ENCODE measurements around the gene TMEM14C. TPM values are rescaled to one million over a fixed set of nuclear protein-coding genes. Genes with fewer than 3 reads are reported as not detected.
A peak's percentile ranks its signal among the peaks of the same experiment; 100 is the strongest.

Gene TMEM14C
- total and polyA plus RNA-seq, 12 donors = 105 to 312 (median 162) TPM

GRCh38 chr6:10769419-10769818 lies 46.5 kb downstream of the TMEM14C start:
- Histone ChIP-seq H3K27ac (no peak overlapping the region), H3K9me3 (replicated peaks in 1 of 3) (no peaks in the 10 kb centered on the region), H3K4me3 (no peak overlapping the region), H3K36me3 (replicated peaks in 1 of 2) (peaks cover 0 to 11% of the 10 kb centered on the region in 2 donors), H3K4me1 (replicated peaks in 1 of 2) (no peaks in the 10 kb centered on the region), H3K27me3 (no peaks in the 10 kb centered on the region)
- no peak for TF ChIP-seq CTCF (IDR thresholded peaks at IDR 0.05)
- no peak for TF ChIP-seq POLR2A (IDR thresholded peaks at IDR 0.05)
- WGBS, 4 donors = 91 to 97% (median 95%) methylated on average over 3 of the region's 3 CpGs
- intact Hi-C loops (cut with DNase I) = no loop called here
- DNase-seq = peak in 1 of 7 donors; percentile 7

GRCh38 chr6:10771371-10771894 lies 48.6 kb downstream of the TMEM14C start:
- Histone ChIP-seq H3K9me3 (replicated peaks in 1 of 3) (no peaks in the 10 kb centered on the region), H3K27ac (no peak overlapping the region), H3K4me1 (replicated peaks in 1 of 2) (no peaks in the 10 kb centered on the region), H3K36me3 (replicated peaks in 1 of 2) (peaks cover 0 to 11% of the 10 kb centered on the region in 2 donors), H3K4me3 (no peak overlapping the region), H3K27me3 (no peaks in the 10 kb centered on the region)
- intact Hi-C loops (cut with DNase I) = no loop called here
- DNase-seq = peak in 1 of 7 donors; percentile 36
- 81 to 93% (median 85%) methylated on average over 12 of the region's 12 CpGs for WGBS, 4 donors
- TF ChIP-seq POLR2A (IDR thresholded peaks at IDR 0.05) (no peak), CTCF (IDR thresholded peaks at IDR 0.05) (no peak)

- intact Hi-C loops (cut with DNase I) = no loop called here
- no peak for DNase-seq
- no peak overlapping the region for H3K27ac ChIP-seq
- TF ChIP-seq POLR2A (IDR thresholded peaks at IDR 0.05) = no peak
- TF ChIP-seq CTCF (IDR thresholded peaks at IDR 0.05) = no peak
- no peaks in the 10 kb centered on the region for H3K36me3 ChIP-seq (replicated peaks in 1 of 2)
- 79 to 91% (median 86%) methylated on average over 3 of the region's 3 CpGs for WGBS, 4 donors
- no peaks in the 10 kb centered on the region for H3K27me3 ChIP-seq
- H3K4me1 ChIP-seq (replicated peaks in 1 of 2) = no peaks in the 10 kb centered on the region
- H3K9me3 ChIP-seq (replicated peaks in 1 of 3) = no peaks in the 10 kb centered on the region
- no peak overlapping the region for H3K4me3 ChIP-seq
These were observed 55.4 kb downstream of the TMEM14C start for GRCh38 chr6:10778230-10778629.

GRCh38 chr6:10779076-10779475 lies 56.2 kb downstream of the TMEM14C start:
- 46 to 67% (median 54%) methylated on average over 8 of the region's 8 CpGs for WGBS, 4 donors

More at GRCh38 chr6:10779076-10779475, 56.2 kb downstream of the TMEM14C start:
- DNase-seq = peak in 1 of 7 donors; percentile 17
- Histone ChIP-seq H3K27ac (no peak overlapping the region), H3K4me1 (replicated peaks in 1 of 2) (no peaks in the 10 kb centered on the region), H3K27me3 (no peaks in the 10 kb centered on the region), H3K9me3 (replicated peaks in 1 of 3) (no peaks in the 10 kb centered on the region), H3K36me3 (replicated peaks in 1 of 2) (no peaks in the 10 kb centered on the region), H3K4me3 (no peak overlapping the region)
- intact Hi-C loops (cut with DNase I) = no loop called here
- TF ChIP-seq POLR2A (IDR thresholded peaks at IDR 0.05) (no peak), CTCF (IDR thresholded peaks at IDR 0.05) (no peak)

Small RNA genes within 50 kb of the gene (small RNA-seq; reads per million reads assigned to genes)
- gene RF00019 = 0 reads per million in 2 donors
- 0 reads per million in 2 donors for gene RNA5SP203

Other genes with a start within 250 kb of the TMEM14C start
- 1 to 10 TPM in 8 of 9 donors, under 1 TPM in 1; 0.87 to 4.0 (median 1.8) TPM for gene GCNT2, start 201.7 kb upstream of the TMEM14C start, total RNA-seq
- gene GCNT2, start 201.7 kb upstream of the TMEM14C start, polyA plus RNA-seq = 1 to 10 TPM in 1 of 3 donors, under 1 TPM in 2; 0.27 to 1.2 (median 0.56) TPM
- 1 to 10 TPM in 5 of 9 donors, under 1 TPM in 1, not detected in 3; 0.96 to 5.5 (median 2.6) TPM for gene C6orf52, start 28.5 kb upstream of the TMEM14C start, total RNA-seq
- 1 to 10 TPM; 1.9 to 4.2 (median 2.8) TPM for gene C6orf52, start 28.5 kb upstream of the TMEM14C start, polyA plus RNA-seq
- 10 to 100 TPM in 5 of 9 donors, 1 to 10 TPM in 4; 4.5 to 17.6 (median 13.8) TPM for gene PAK1IP1, start 28.1 kb upstream of the TMEM14C start, total RNA-seq
- 10 to 100 TPM in 1 of 3 donors, 1 to 10 TPM in 2; 6.7 to 32.3 (median 8.0) TPM for gene PAK1IP1, start 28.1 kb upstream of the TMEM14C start, polyA plus RNA-seq
- gene TMEM14B, start 24.7 kb downstream of the TMEM14C start, total RNA-seq = 100 to 1,000 TPM; 110 to 188 (median 123) TPM
- gene TMEM14B, start 24.7 kb downstream of the TMEM14C start, polyA plus RNA-seq = 100 to 1,000 TPM in 1 of 3 donors, 10 to 100 TPM in 2; 74.3 to 210 (median 93.7) TPM
- gene MAK, start 115.5 kb downstream of the TMEM14C start, total RNA-seq = under 1 TPM in 5 of 9 donors, not detected in 4; under 0.01 to 0.43 (median 0.19) TPM
- gene MAK, start 115.5 kb downstream of the TMEM14C start, polyA plus RNA-seq = under 1 TPM; 0.07 to 0.13 (median 0.08) TPM
- gene GCM2, start 159.0 kb downstream of the TMEM14C start, total RNA-seq = not detected
- not detected for gene GCM2, start 159.0 kb downstream of the TMEM14C start, polyA plus RNA-seq
- 1 to 10 TPM in 2 of 9 donors, under 1 TPM in 5, not detected in 2; 0.24 to 3.0 (median 0.48) TPM for gene SYCP2L, start 164.0 kb downstream of the TMEM14C start, total RNA-seq
- gene SYCP2L, start 164.0 kb downstream of the TMEM14C start, polyA plus RNA-seq = 1 to 10 TPM in 1 of 3 donors, under 1 TPM in 2; 0.09 to 1.0 (median 0.84) TPM

Measured in adrenal gland (tissue), 12 donors.